ENCODE results near the gene COG2. TPM values are rescaled to one million over a fixed set of nuclear protein-coding genes. Genes with fewer than 3 reads are reported as not detected.

COG2 gene
- total and polyA plus RNA-seq, 7 experiments from 2014 or later, result 21.6 to 47.5 (median 35.3) TPM

- no peak overlapping the region for H3K4me3 Mint-ChIP-seq
- no peak for ATAC-seq
- H3K9me3 Mint-ChIP-seq, result no peaks in the 10 kb centered on the region
- H3K27me3 ChIP-seq (ENCODE audit: control insufficient read depth in 2 of 2, insufficient read depth in 2 of 2, low read length in 2 of 2), result no peaks in the 10 kb centered on the region
- ChIA-PET CTCF (no interaction called here), POLR2A (interaction anchor here (0.6 kb wide), 1 partner anchor 89 kb away, joined by 3 read pairs; no protein-coding TSS in a partner anchor)
- no peaks in the 10 kb centered on the region for H3K4me1 Mint-ChIP-seq
- H3K4me3 ChIP-seq (ENCODE audit: low read length), result no peak overlapping the region
- no peak for DNase-seq
- intact Hi-C loops (cut with micrococcal nuclease), result no loop called here
- no peak overlapping the region for H3K27ac ChIP-seq (ENCODE audit: low read depth, low read length)
- H3K27ac Mint-ChIP-seq, result no peak overlapping the region
- H3K36me3 Mint-ChIP-seq, result no peaks in the 10 kb centered on the region
- H3K27me3 Mint-ChIP-seq, result peaks cover 11 to 32% (median 18%) of the 10 kb centered on the region in 5 donors
- no peaks in the 10 kb centered on the region for H3K4me1 ChIP-seq (ENCODE audit: control insufficient read depth in 2 of 2, insufficient read depth in 2 of 2, low read length in 2 of 2)
- H3K9me3 ChIP-seq (ENCODE audit: control insufficient read depth in 2 of 3, low read length in 3 of 3), result no peaks in the 10 kb centered on the region
- H3K36me3 ChIP-seq (ENCODE audit: control insufficient read depth in 2 of 3, insufficient read depth in 3 of 3, low read length in 3 of 3), result no peaks in the 10 kb centered on the region
Measured at GRCh38 chr1:230612651-230613050, 29.6 kb upstream of the COG2 start.

- no peaks in the 10 kb centered on the region for H3K36me3 ChIP-seq (ENCODE audit: control insufficient read depth in 2 of 3, insufficient read depth in 3 of 3, low read length in 3 of 3)
- ChIA-PET CTCF (no interaction called here), POLR2A (no interaction called here)
- Mint-ChIP-seq H3K4me3 (no peak overlapping the region), H3K36me3 (no peaks in the 10 kb centered on the region), H3K4me1 (no peaks in the 10 kb centered on the region), H3K27ac (no peak overlapping the region), H3K9me3 (no peaks in the 10 kb centered on the region), H3K27me3 (peaks cover 14 to 45% (median 19%) of the 10 kb centered on the region in 5 donors)
- ATAC-seq (no peak), DNase-seq (no peak)
- no peaks in the 10 kb centered on the region for H3K27me3 ChIP-seq (ENCODE audit: control insufficient read depth in 2 of 2, insufficient read depth in 2 of 2, low read length in 2 of 2)
- no peak overlapping the region for H3K4me3 ChIP-seq (ENCODE audit: low read length)
- no peak overlapping the region for H3K27ac ChIP-seq (ENCODE audit: low read depth, low read length)
- intact Hi-C loops (cut with micrococcal nuclease), result no loop called here
- no peaks in the 10 kb centered on the region for H3K4me1 ChIP-seq (ENCODE audit: control insufficient read depth in 2 of 2, insufficient read depth in 2 of 2, low read length in 2 of 2)
- H3K9me3 ChIP-seq (ENCODE audit: control insufficient read depth in 2 of 3, low read length in 3 of 3), result no peaks in the 10 kb centered on the region
Measured at GRCh38 chr1:230614121-230614520, 28.2 kb upstream of the COG2 start.

- Mint-ChIP-seq H3K27ac (no peak overlapping the region), H3K27me3 (peaks cover 10 to 61% (median 24%) of the 10 kb centered on the region in 5 donors), H3K36me3 (no peaks in the 10 kb centered on the region), H3K9me3 (no peaks in the 10 kb centered on the region), H3K4me1 (no peaks in the 10 kb centered on the region), H3K4me3 (no peak overlapping the region)
- ATAC-seq (no peak), DNase-seq (no peak)
- no peaks in the 10 kb centered on the region for H3K27me3 ChIP-seq (ENCODE audit: control insufficient read depth in 2 of 2, insufficient read depth in 2 of 2, low read length in 2 of 2)
- H3K4me3 ChIP-seq (ENCODE audit: low read length), result no peak overlapping the region
- H3K4me1 ChIP-seq (ENCODE audit: control insufficient read depth in 2 of 2, insufficient read depth in 2 of 2, low read length in 2 of 2), result no peaks in the 10 kb centered on the region
- intact Hi-C loops (cut with micrococcal nuclease), result no loop called here
- H3K9me3 ChIP-seq (ENCODE audit: control insufficient read depth in 2 of 3, low read length in 3 of 3), result no peaks in the 10 kb centered on the region
- ChIA-PET POLR2A (interaction anchor here (0.5 kb wide), 1 partner anchor 860 kb away, joined by 3 read pairs; no protein-coding TSS in a partner anchor), CTCF (no interaction called here)
- H3K36me3 ChIP-seq (ENCODE audit: control insufficient read depth in 2 of 3, insufficient read depth in 3 of 3, low read length in 3 of 3), result no peaks in the 10 kb centered on the region
- H3K27ac ChIP-seq (ENCODE audit: low read depth, low read length), result no peak overlapping the region
Measured at GRCh38 chr1:230618537-230618936, 23.7 kb upstream of the COG2 start.

- Mint-ChIP-seq H3K27ac (no peak overlapping the region), H3K36me3 (no peaks in the 10 kb centered on the region), H3K4me3 (no peak overlapping the region), H3K9me3 (no peaks in the 10 kb centered on the region), H3K27me3 (peaks cover 10 to 53% (median 26%) of the 10 kb centered on the region in 5 donors), H3K4me1 (no peaks in the 10 kb centered on the region)
- Histone ChIP-seq H3K9me3 (ENCODE audit: control insufficient read depth in 2 of 3, low read length in 3 of 3) (no peaks in the 10 kb centered on the region), H3K27ac (ENCODE audit: low read depth, low read length) (no peak overlapping the region), H3K4me1 (ENCODE audit: control insufficient read depth in 2 of 2, insufficient read depth in 2 of 2, low read length in 2 of 2) (no peaks in the 10 kb centered on the region), H3K36me3 (ENCODE audit: control insufficient read depth in 2 of 3, insufficient read depth in 3 of 3, low read length in 3 of 3) (no peaks in the 10 kb centered on the region), H3K4me3 (ENCODE audit: low read length) (no peak overlapping the region), H3K27me3 (ENCODE audit: control insufficient read depth in 2 of 2, insufficient read depth in 2 of 2, low read length in 2 of 2) (no peaks in the 10 kb centered on the region)
- intact Hi-C loops (cut with micrococcal nuclease), result no loop called here
- no peak for DNase-seq
- POLR2A ChIA-PET, result no interaction called here
- no peak for ATAC-seq
- CTCF ChIA-PET, result no interaction called here
Measured at GRCh38 chr1:230620649-230621323, 21.5 kb upstream of the COG2 start.

GRCh38 chr1:230621324-230622030 lies 20.8 kb upstream of the COG2 start:
- Histone ChIP-seq H3K4me3 (ENCODE audit: low read length) (no peak overlapping the region), H3K4me1 (ENCODE audit: control insufficient read depth in 2 of 2, insufficient read depth in 2 of 2, low read length in 2 of 2) (no peaks in the 10 kb centered on the region), H3K27me3 (ENCODE audit: control insufficient read depth in 2 of 2, insufficient read depth in 2 of 2, low read length in 2 of 2) (no peaks in the 10 kb centered on the region), H3K36me3 (ENCODE audit: control insufficient read depth in 2 of 3, insufficient read depth in 3 of 3, low read length in 3 of 3) (no peaks in the 10 kb centered on the region), H3K9me3 (ENCODE audit: control insufficient read depth in 2 of 3, low read length in 3 of 3) (no peaks in the 10 kb centered on the region), H3K27ac (ENCODE audit: low read depth, low read length) (no peak overlapping the region)
- ATAC-seq (no peak), DNase-seq (no peak)
- Mint-ChIP-seq H3K27me3 (peaks cover 6 to 48% (median 23%) of the 10 kb centered on the region in 5 donors), H3K36me3 (no peaks in the 10 kb centered on the region), H3K9me3 (no peaks in the 10 kb centered on the region), H3K4me1 (no peaks in the 10 kb centered on the region), H3K27ac (no peak overlapping the region), H3K4me3 (no peak overlapping the region)
- ChIA-PET POLR2A (no interaction called here), CTCF (no interaction called here)
- intact Hi-C loops (cut with micrococcal nuclease), result no loop called here

- Mint-ChIP-seq H3K4me1 (no peaks in the 10 kb centered on the region), H3K4me3 (no peak overlapping the region), H3K36me3 (no peaks in the 10 kb centered on the region), H3K27ac (no peak overlapping the region), H3K27me3 (peaks cover 4 to 41% (median 24%) of the 10 kb centered on the region in 5 donors), H3K9me3 (no peaks in the 10 kb centered on the region)
- Histone ChIP-seq H3K27ac (ENCODE audit: low read depth, low read length) (no peak overlapping the region), H3K9me3 (ENCODE audit: control insufficient read depth in 2 of 3, low read length in 3 of 3) (no peaks in the 10 kb centered on the region), H3K27me3 (ENCODE audit: control insufficient read depth in 2 of 2, insufficient read depth in 2 of 2, low read length in 2 of 2) (no peaks in the 10 kb centered on the region), H3K36me3 (ENCODE audit: control insufficient read depth in 2 of 3, insufficient read depth in 3 of 3, low read length in 3 of 3) (no peaks in the 10 kb centered on the region), H3K4me3 (ENCODE audit: low read length) (no peak overlapping the region), H3K4me1 (ENCODE audit: control insufficient read depth in 2 of 2, insufficient read depth in 2 of 2, low read length in 2 of 2) (no peaks in the 10 kb centered on the region)
- ChIA-PET CTCF (no interaction called here), POLR2A (no interaction called here)
- intact Hi-C loops (cut with micrococcal nuclease), result no loop called here
- ATAC-seq (no peak), DNase-seq (no peak)
Measured at GRCh38 chr1:230622151-230622550, 20.1 kb upstream of the COG2 start.
